NB4 (cell line): ENCODE results near the gene C1QTNF6.

ENCODE experiments used
- DNase-seq: peaks from one replicate; pipeline ENCODE4 v3.0.0; 2010; ENCODE audit warnings: low read depth
- H3K4me3 ChIP-seq: one replicate; pipeline ENCODE4 v1.5.1; 2011; ENCODE audit warnings: mild to moderate bottlenecking, low read depth, low read length, moderate library complexity
- MYC ChIP-seq: IDR thresholded peaks from 2 replicates; pipeline ENCODE4 v1.6.1; 2011; ENCODE audit warnings: low read depth, low read length
- POLR2A ChIP-seq: IDR thresholded peaks from 2 replicates; pipeline ENCODE4 v1.6.1; 2011; ENCODE audit warnings: mild to moderate bottlenecking; ENCODE audit not compliant: insufficient read length; ENCODE audit errors: extremely low read depth
- TF ChIP-seq, protein P1 (sequence below): IDR thresholded peaks from 2 replicates; pipeline ENCODE4 v1.6.1; 2011; ENCODE audit warnings: low read depth, low read length
- TF ChIP-seq, protein P2 (sequence below): IDR thresholded peaks from one replicate; pipeline ENCODE4 v1.5.1; 2012; ENCODE audit warnings: low read depth, low read length

C1QTNF6 gene

DNA sequence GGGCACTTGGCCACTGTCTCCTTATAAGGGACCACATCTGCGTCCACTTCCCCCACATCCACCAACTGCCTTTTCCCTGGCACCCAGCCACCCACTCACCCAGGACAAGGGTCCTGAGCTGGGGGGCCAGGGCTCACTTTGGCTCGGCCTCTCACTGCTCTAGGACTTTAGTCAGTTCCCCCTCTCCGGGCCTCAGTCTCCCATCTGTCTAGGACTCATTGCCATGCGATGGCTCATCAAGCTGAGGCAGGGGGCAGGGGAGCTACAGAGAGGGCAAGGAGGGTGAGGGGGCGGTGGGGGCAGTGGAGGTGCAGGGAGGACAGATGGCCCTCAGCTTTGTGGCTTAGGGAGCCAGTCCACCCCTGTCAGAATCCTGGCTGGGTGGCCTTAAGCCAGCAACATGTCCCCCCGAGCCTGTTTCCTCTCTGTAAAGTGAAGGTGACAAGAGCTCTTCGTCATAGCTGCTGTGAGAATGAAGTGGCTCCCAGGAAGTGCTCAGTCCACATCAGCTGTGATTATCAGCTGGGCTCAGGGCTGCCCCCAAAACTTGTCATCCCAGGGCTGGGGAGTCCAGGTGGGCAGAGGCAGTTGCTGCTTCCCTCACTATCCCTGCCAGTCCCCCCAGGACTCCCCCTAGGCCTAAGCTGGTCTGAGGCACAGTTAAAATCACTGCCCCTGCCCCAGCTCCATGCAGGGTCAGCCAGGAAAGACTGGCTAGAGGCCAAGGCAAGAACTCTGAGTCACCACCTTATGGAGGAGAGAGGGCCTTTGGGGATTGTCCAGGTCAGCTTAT is 41.2 kb upstream of the C1QTNF6 start:
- DNase-seq: peak; percentile 54
- no peak overlapping the region for H3K4me3 ChIP-seq
- TF ChIP-seq, protein P1, sequence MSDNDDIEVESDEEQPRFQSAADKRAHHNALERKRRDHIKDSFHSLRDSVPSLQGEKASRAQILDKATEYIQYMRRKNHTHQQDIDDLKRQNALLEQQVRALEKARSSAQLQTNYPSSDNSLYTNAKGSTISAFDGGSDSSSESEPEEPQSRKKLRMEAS: no peak
- no peak for TF ChIP-seq MYC
- TF ChIP-seq, protein P2, sequence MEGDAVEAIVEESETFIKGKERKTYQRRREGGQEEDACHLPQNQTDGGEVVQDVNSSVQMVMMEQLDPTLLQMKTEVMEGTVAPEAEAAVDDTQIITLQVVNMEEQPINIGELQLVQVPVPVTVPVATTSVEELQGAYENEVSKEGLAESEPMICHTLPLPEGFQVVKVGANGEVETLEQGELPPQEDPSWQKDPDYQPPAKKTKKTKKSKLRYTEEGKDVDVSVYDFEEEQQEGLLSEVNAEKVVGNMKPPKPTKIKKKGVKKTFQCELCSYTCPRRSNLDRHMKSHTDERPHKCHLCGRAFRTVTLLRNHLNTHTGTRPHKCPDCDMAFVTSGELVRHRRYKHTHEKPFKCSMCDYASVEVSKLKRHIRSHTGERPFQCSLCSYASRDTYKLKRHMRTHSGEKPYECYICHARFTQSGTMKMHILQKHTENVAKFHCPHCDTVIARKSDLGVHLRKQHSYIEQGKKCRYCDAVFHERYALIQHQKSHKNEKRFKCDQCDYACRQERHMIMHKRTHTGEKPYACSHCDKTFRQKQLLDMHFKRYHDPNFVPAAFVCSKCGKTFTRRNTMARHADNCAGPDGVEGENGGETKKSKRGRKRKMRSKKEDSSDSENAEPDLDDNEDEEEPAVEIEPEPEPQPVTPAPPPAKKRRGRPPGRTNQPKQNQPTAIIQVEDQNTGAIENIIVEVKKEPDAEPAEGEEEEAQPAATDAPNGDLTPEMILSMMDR: no peak
- no peak for TF ChIP-seq POLR2A

DNA sequence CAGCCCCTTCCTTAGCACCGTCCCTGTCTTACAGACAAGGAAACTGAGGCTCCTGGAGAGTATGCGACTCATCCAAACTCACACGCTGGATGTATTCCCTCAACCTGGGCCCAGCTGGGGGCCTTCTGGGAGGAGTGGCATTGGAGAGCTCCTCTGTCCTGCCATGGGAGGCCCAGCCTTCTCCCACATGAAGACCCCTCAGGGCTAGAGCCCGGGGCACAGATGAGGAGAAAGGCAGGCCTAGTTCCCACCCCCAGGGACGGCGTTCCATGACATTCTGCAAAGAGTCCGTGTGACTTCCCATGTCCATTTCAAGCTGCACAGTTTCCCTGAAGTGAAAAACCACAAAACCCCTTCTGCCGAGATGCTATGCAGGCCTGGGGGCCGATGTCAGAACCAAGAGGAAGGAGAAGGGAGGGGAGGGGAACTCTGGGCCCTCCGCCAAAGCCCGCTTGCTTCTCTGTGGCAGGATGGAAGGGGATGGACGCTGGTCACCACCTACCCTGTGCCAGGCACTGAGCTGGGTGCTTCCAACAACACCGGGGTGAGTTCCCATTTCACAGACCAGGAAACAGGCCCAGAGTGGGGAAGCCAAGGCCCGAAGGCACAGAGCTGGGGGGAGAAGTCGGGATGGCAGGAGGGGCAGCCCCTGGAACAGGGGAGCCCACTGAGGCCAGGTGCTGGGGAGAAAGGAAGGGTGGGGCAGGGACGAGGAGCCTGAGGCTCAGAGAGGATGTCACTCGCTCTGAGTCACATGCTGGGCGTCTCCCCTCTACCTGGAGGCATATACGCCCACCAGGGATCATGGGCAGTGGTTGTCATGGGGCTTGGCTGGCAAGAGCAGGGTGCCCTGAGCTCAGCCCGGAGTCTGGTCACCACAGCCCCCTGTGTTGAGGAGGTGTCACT is 40.3 kb upstream of the C1QTNF6 start:
- no peak for DNase-seq
- TF ChIP-seq, protein P2: no peak
- TF ChIP-seq POLR2A: no peak
- TF ChIP-seq, protein P1: no peak
- no peak overlapping the region for H3K4me3 ChIP-seq

DNA sequence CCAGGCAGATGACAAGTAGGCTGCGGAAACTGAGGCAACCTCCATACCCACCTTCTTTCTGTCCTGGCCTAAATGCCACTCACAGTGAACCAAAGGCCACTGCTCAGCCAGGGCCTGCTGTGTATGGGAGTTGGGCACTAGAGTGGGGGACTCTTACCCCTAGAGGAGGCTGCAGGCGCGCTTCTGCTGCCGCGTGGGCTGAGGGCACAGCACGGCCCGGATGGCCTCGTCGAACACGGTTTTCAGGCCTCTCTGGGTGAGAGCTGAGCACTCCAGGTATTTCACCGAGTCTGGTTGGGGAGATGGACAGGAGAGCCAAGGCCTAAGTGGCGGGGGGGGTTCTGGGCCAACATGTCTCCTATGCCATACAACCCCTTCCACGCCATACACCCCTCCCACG is 38.5 kb upstream of the C1QTNF6 start:
- TF ChIP-seq, protein P1: no peak
- TF ChIP-seq POLR2A: no peak
- TF ChIP-seq MYC: no peak
- TF ChIP-seq, protein P2: no peak
- no peak for DNase-seq
- H3K4me3 ChIP-seq: no peak overlapping the region

DNA sequence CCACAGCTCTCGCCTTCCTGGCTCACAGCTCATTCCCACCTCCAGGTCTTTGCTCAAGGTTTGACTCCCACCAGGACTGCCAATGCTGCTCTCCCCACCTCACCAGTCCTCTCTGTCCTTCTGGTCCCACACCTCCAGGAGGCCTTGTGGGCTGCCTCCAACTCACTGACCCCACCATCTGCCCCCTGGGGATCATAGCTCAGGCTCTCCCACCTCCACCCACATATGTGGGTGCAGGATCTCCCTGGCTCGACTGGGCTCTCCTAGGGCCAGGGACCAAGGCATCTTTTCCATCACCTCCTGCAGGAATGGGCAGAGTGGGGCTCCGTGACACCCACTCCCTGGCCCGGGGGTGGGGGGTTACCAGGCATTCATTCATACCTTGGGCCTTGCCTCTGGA is 38.0 kb upstream of the C1QTNF6 start:
- H3K4me3 ChIP-seq: no peak overlapping the region
- no peak for TF ChIP-seq POLR2A
- no peak for DNase-seq

DNA sequence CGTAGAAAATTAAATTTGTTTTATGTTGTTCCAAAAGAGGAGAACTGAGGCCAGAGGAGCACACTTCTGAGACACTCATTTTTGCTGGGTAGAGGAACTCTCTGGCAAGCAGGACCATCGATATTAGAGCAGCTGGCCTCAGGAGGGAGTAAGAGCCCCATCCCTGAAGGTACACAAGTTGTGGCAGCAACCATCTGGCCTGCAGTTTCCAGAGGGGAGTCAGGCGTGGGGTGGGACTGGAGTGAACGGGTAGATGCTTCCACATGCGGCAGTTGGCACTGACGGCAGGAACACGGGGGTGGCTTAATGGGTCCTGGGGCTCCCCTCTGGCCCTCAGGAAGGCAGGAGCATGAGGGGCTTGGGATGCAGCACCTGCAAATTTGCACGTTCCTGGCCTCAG is 37.4 kb upstream of the C1QTNF6 start:
- H3K4me3 ChIP-seq: no peak overlapping the region
- DNase-seq: peak; percentile 47
- TF ChIP-seq, protein P2: peak; percentile 6
- no peak for TF ChIP-seq POLR2A

DNA sequence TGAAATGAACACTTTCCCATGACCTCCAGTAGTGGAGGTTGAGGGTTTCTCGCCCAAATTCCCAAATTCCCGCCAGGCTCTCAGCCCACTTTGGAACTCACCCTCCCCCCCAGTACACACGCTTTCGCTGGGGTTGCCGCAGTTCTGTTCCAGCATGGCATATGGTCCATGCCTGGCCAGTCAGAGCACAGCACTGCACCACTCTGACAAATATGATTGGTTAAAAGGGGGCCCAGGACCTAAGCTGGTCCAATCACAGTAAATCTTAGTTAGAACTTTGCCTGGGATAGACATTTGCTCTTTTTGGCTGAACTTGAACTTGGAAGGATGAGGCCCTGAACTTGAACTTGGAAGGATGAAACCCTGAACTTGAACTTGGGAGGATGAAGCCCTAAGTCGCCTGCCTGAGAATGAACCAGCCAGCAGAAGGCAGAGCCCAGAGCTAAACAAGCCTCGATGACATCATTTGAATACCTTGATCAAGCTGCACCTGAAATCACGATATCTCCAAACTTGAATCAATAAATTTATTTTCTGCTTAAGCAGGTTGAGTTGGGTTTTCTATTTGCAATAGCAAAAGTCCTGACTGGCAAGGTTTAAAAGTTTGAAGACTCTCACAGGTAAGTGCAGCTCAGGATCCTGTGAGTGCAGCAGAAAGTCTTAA is 36.8 kb upstream of the C1QTNF6 start:
- no peak for DNase-seq
- H3K4me3 ChIP-seq: no peak overlapping the region
- TF ChIP-seq, protein P1: no peak
- TF ChIP-seq MYC (no peak), POLR2A (no peak)
- TF ChIP-seq, protein P2: no peak
